ENCODE measurements around the gene MAP4K3. TPM values are rescaled to one million over a fixed set of nuclear protein-coding genes. Genes with fewer than 3 reads are reported as not detected.
A peak's percentile ranks its signal among the peaks of the same experiment; 100 is the strongest.
"Not testable (repeated sequence)": the region's sequence is repeated elsewhere in the genome, so short reads cannot be mapped to it uniquely, and the experiment has no call there.

MAP4K3 gene
- total and polyA plus RNA-seq, 2 donors from 2014 or later = 14.9 to 39.5 TPM

GRCh38 chr2:39247512-39248043, 189.5 kb downstream of the MAP4K3 start:
- intact Hi-C loops (cut with DNase I) = no loop called here
- Histone ChIP-seq H3K36me3 (ENCODE audit: control insufficient read depth in 2 of 3, insufficient read depth in 3 of 3, low read length in 3 of 3) (peaks cover 7 to 22% (median 11%) of the 10 kb centered on the region in 3 donors), H3K27me3 (ENCODE audit: control insufficient read depth, insufficient read depth, low read length) (no peaks in the 10 kb centered on the region), H3K4me1 (ENCODE audit: control insufficient read depth in 2 of 3, insufficient read depth in 2 of 3, low read depth in 1 of 3, low read length in 3 of 3) (no peaks in the 10 kb centered on the region), H3K9ac (ENCODE audit: low read length in 3 of 3) (no peak overlapping the region), H3K27ac (ENCODE audit: low read depth in 2 of 2, low read length in 2 of 2) (no peak overlapping the region), H3K9me3 (ENCODE audit: control insufficient read depth in 2 of 3, insufficient read depth in 1 of 3, low read length in 3 of 3) (no peaks in the 10 kb centered on the region), H3K4me3 (ENCODE audit: low read length in 3 of 3) (no peak overlapping the region)
- DNase-seq (no peak), FAIRE-seq (no peak)
- no peak for TF ChIP-seq CTCF (IDR thresholded peaks at IDR 0.05; ENCODE audit: borderline replicate concordance, extremely low read depth, insufficient read depth)

- H3K36me3 ChIP-seq (ENCODE audit: control insufficient read depth in 2 of 3, insufficient read depth in 3 of 3, low read length in 3 of 3) = peaks cover 5 to 11% (median 8%) of the 10 kb centered on the region in 3 donors
- intact Hi-C loops (cut with DNase I) = no loop called here
- DNase-seq = no peak
- no peak overlapping the region for H3K9ac ChIP-seq (ENCODE audit: low read length in 3 of 3)
- no peak overlapping the region for H3K4me3 ChIP-seq (ENCODE audit: low read length in 3 of 3)
- no peaks in the 10 kb centered on the region for H3K9me3 ChIP-seq (ENCODE audit: control insufficient read depth in 2 of 3, insufficient read depth in 1 of 3, low read length in 3 of 3)
- TF ChIP-seq CTCF (IDR thresholded peaks at IDR 0.05; ENCODE audit: borderline replicate concordance, extremely low read depth, insufficient read depth) = no peak
- H3K27ac ChIP-seq (ENCODE audit: low read depth in 2 of 2, low read length in 2 of 2) = no peak overlapping the region
- no peaks in the 10 kb centered on the region for H3K27me3 ChIP-seq (ENCODE audit: control insufficient read depth, insufficient read depth, low read length)
- FAIRE-seq = no peak
- H3K4me1 ChIP-seq (ENCODE audit: control insufficient read depth in 2 of 3, insufficient read depth in 2 of 3, low read depth in 1 of 3, low read length in 3 of 3) = no peaks in the 10 kb centered on the region
These were observed 190.6 kb downstream of the MAP4K3 start for GRCh38 chr2:39246382-39246980.

- H3K9ac ChIP-seq (ENCODE audit: low read length in 3 of 3); H3K27me3 ChIP-seq (ENCODE audit: control insufficient read depth, insufficient read depth, low read length); H3K9me3 ChIP-seq (ENCODE audit: control insufficient read depth in 2 of 3, insufficient read depth in 1 of 3, low read length in 3 of 3); H3K36me3 ChIP-seq (ENCODE audit: control insufficient read depth in 2 of 3, insufficient read depth in 3 of 3, low read length in 3 of 3); H3K4me3 ChIP-seq (ENCODE audit: low read length in 3 of 3); H3K27ac ChIP-seq (ENCODE audit: low read depth in 2 of 2, low read length in 2 of 2); intact Hi-C loops (cut with DNase I); FAIRE-seq; H3K4me1 ChIP-seq (ENCODE audit: control insufficient read depth in 2 of 3, insufficient read depth in 2 of 3, low read depth in 1 of 3, low read length in 3 of 3): not testable (repeated sequence)
- peak in 2 of 5 donors; percentile 12 to 47 for DNase-seq
These were observed 192.0 kb downstream of the MAP4K3 start for GRCh38 chr2:39244963-39245625.

GRCh38 chr2:39244241-39244862, 192.7 kb downstream of the MAP4K3 start:
- FAIRE-seq; H3K27ac ChIP-seq (ENCODE audit: low read depth in 2 of 2, low read length in 2 of 2); H3K36me3 ChIP-seq (ENCODE audit: control insufficient read depth in 2 of 3, insufficient read depth in 3 of 3, low read length in 3 of 3); intact Hi-C loops (cut with DNase I); H3K4me1 ChIP-seq (ENCODE audit: control insufficient read depth in 2 of 3, insufficient read depth in 2 of 3, low read depth in 1 of 3, low read length in 3 of 3); H3K4me3 ChIP-seq (ENCODE audit: low read length in 3 of 3); H3K9me3 ChIP-seq (ENCODE audit: control insufficient read depth in 2 of 3, insufficient read depth in 1 of 3, low read length in 3 of 3); H3K9ac ChIP-seq (ENCODE audit: low read length in 3 of 3); H3K27me3 ChIP-seq (ENCODE audit: control insufficient read depth, insufficient read depth, low read length): not testable (repeated sequence)
- DNase-seq = peak in 1 of 5 donors; percentile 66
